ENCODE measurements around the gene CATSPERE.
A peak's percentile ranks its signal among the peaks of the same experiment; 100 is the strongest.

CATSPERE gene

GRCh38 chr1:244642526-244642925, 181.5 kb downstream of the CATSPERE start:
- no peak overlapping the region for H3K4me3 ChIP-seq (ENCODE audit: low read depth, low read length)
- no peak for TF ChIP-seq CTCF (conservative IDR thresholded peaks at IDR 0.05; ENCODE audit: low read depth, low read length)
- DNase-seq (ENCODE audit: low read depth): no peak

- no peak overlapping the region for H3K4me3 ChIP-seq (ENCODE audit: low read depth, low read length)
- no peak for TF ChIP-seq CTCF (conservative IDR thresholded peaks at IDR 0.05; ENCODE audit: low read depth, low read length)
- no peak for DNase-seq (ENCODE audit: low read depth)
These were observed 181.9 kb downstream of the CATSPERE start for GRCh38 chr1:244642988-244643387.

GRCh38 chr1:244645414-244645813, 184.3 kb downstream of the CATSPERE start:
- no peak for DNase-seq (ENCODE audit: low read depth)
- TF ChIP-seq CTCF (conservative IDR thresholded peaks at IDR 0.05; ENCODE audit: low read depth, low read length): no peak
- H3K4me3 ChIP-seq (ENCODE audit: low read depth, low read length): no peak overlapping the region

GRCh38 chr1:244645890-244646289, 184.8 kb downstream of the CATSPERE start:
- no peak overlapping the region for H3K4me3 ChIP-seq (ENCODE audit: low read depth, low read length)
- DNase-seq (ENCODE audit: low read depth): no peak
- no peak for TF ChIP-seq CTCF (conservative IDR thresholded peaks at IDR 0.05; ENCODE audit: low read depth, low read length)

- H3K4me3 ChIP-seq (ENCODE audit: low read depth, low read length): no peak overlapping the region
- DNase-seq (ENCODE audit: low read depth): no peak
These were observed 186.7 kb downstream of the CATSPERE start for GRCh38 chr1:244647819-244648218.

GRCh38 chr1:244651956-244652622, 191.0 kb downstream of the CATSPERE start:
- no peak for TF ChIP-seq CTCF (conservative IDR thresholded peaks at IDR 0.05; ENCODE audit: low read depth, low read length)
- DNase-seq (ENCODE audit: low read depth): peak; percentile 22

More at GRCh38 chr1:244647819-244648218, 186.7 kb downstream of the CATSPERE start:
- no peak for TF ChIP-seq CTCF (conservative IDR thresholded peaks at IDR 0.05; ENCODE audit: low read depth, low read length)

More at GRCh38 chr1:244651956-244652622, 191.0 kb downstream of the CATSPERE start:
- H3K4me3 ChIP-seq (ENCODE audit: low read depth, low read length): peak overlapping the region; percentile 73
